Measurements from ENCODE around the gene ARHGAP28. TPM values are rescaled to one million over a fixed set of nuclear protein-coding genes. Genes with fewer than 3 reads are reported as not detected.
"Not testable (repeated sequence)": the region's sequence is repeated elsewhere in the genome, so short reads cannot be mapped to it uniquely, and the experiment has no call there.

Gene ARHGAP28
- total RNA-seq, 2 experiments from 2014 or later = not detected

DNA sequence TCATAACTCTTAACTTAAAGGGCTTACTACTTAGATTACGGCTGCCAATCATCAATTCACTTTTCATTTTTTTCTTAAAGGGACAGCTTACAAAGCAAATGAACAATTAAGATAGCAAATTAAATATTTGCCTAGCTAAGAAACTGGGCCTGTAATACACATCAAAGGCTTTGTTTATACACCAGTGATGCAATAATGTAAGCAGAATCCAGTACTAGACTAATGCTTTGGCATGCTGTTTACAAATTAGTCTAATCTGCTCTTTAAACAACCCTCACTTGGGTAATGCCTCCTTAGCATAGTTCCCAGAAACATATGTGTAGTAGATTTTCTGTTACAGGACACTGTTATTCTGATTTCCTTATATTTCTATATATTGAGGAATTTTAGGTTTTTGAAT is 105.8 kb downstream of the ARHGAP28 start:
- Mint-ChIP-seq H3K36me3 (ENCODE audit: low read depth) (no peaks in the 10 kb centered on the region), H3K4me3 (no peak overlapping the region), H3K27me3 (peaks cover 3% of the 10 kb centered on the region), H3K9me3 (peaks cover 9% of the 10 kb centered on the region), H3K27ac (no peak overlapping the region), H3K4me1 (ENCODE audit: low read depth) (no peaks in the 10 kb centered on the region)
- POLR2A ChIA-PET = no interaction called here
- no peak for ATAC-seq
- DNase-seq = no peak
- TF ChIP-seq CTCF (IDR thresholded peaks at IDR 0.05) = no peak
- intact Hi-C loops (cut with micrococcal nuclease) = no loop called here
- CTCF ChIA-PET = no interaction called here

DNA sequence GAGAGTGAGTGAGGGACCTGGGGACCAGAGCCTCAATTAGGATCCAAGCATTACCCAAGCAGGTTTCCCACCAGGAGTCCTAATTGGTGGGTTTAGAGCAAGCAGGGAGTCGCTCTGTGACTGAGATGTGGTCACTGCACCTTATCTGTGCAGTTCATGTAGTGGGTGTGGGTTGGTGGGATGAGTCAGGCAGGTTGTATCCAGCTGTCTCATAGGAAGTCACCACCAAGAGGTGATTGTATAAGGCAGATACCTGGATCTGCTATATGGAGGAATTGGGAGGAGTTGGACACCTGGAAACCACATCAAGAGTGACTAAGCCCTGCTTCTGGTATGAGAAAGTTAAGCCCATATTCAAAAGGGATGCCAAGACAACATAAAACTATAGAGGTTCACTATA is 106.8 kb downstream of the ARHGAP28 start:
- TF ChIP-seq CTCF (IDR thresholded peaks at IDR 0.05) = no peak
- POLR2A ChIA-PET = no interaction called here
- no peak for ATAC-seq
- intact Hi-C loops (cut with micrococcal nuclease) = no loop called here
- DNase-seq = no peak
- Mint-ChIP-seq H3K27me3 (peaks cover 3% of the 10 kb centered on the region), H3K9me3 (peaks cover 9% of the 10 kb centered on the region), H3K4me1 (ENCODE audit: low read depth) (no peaks in the 10 kb centered on the region), H3K36me3 (ENCODE audit: low read depth) (no peaks in the 10 kb centered on the region), H3K27ac (no peak overlapping the region), H3K4me3 (no peak overlapping the region)
- CTCF ChIA-PET = no interaction called here

- Mint-ChIP-seq H3K4me3 (no peak overlapping the region), H3K27ac (no peak overlapping the region)
- POLR2A ChIA-PET = no interaction called here
These were observed 108.4 kb downstream of the ARHGAP28 start for GRCh38 chr18:6837904-6838303.

DNA sequence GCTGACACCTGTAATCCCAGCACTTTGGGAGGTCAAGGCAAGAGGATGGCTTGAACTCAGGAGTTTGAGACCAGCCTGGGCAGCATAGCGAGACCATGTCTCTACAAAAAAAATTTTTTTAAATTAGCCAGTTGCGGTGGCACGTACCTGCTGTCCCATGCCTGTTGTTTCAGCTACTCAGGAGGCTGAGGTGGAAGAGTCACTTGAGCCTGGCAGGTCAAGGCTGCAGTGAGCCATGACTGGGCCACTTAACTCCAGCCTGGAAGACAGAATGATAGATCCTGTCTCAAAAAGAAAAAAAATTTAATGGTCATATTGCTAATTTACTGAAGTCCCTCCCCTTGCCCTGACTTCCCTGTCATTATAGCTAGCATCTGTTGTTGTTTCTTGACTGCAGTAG is 112.6 kb downstream of the ARHGAP28 start:
- Mint-ChIP-seq H3K9me3 (peaks cover 4% of the 10 kb centered on the region), H3K27me3 (peaks cover 2% of the 10 kb centered on the region), H3K4me1 (ENCODE audit: low read depth) (no peaks in the 10 kb centered on the region), H3K36me3 (ENCODE audit: low read depth) (no peaks in the 10 kb centered on the region), H3K27ac (no peak overlapping the region), H3K4me3 (no peak overlapping the region)
- TF ChIP-seq CTCF (IDR thresholded peaks at IDR 0.05) = no peak
- CTCF ChIA-PET = no interaction called here
- ATAC-seq (no peak), DNase-seq (no peak)
- POLR2A ChIA-PET = no interaction called here
- intact Hi-C loops (cut with micrococcal nuclease) = no loop called here

More at GRCh38 chr18:6837904-6838303, 108.4 kb downstream of the ARHGAP28 start:
- intact Hi-C loops (cut with micrococcal nuclease) = no loop called here
- no peak for TF ChIP-seq CTCF (IDR thresholded peaks at IDR 0.05)
- CTCF ChIA-PET = no interaction called here
- Mint-ChIP-seq H3K27me3 (peaks cover 3% of the 10 kb centered on the region), H3K4me1 (ENCODE audit: low read depth) (no peaks in the 10 kb centered on the region), H3K9me3 (peaks cover 6% of the 10 kb centered on the region), H3K36me3 (ENCODE audit: low read depth) (no peaks in the 10 kb centered on the region)
- ATAC-seq (no peak), DNase-seq (no peak)

- Mint-ChIP-seq H3K27me3 (peaks cover 2% of the 10 kb centered on the region), H3K36me3 (ENCODE audit: low read depth) (no peaks in the 10 kb centered on the region), H3K4me3 (no peak overlapping the region), H3K27ac (no peak overlapping the region), H3K4me1 (ENCODE audit: low read depth) (no peaks in the 10 kb centered on the region), H3K9me3 (peaks cover 4% of the 10 kb centered on the region)
- CTCF ChIA-PET = no interaction called here
- intact Hi-C loops (cut with micrococcal nuclease) = no loop called here
- DNase-seq (no peak), ATAC-seq (no peak)
- POLR2A ChIA-PET = no interaction called here
- TF ChIP-seq CTCF (IDR thresholded peaks at IDR 0.05) = no peak
These were observed 113.8 kb downstream of the ARHGAP28 start for GRCh38 chr18:6843308-6843707.

DNA sequence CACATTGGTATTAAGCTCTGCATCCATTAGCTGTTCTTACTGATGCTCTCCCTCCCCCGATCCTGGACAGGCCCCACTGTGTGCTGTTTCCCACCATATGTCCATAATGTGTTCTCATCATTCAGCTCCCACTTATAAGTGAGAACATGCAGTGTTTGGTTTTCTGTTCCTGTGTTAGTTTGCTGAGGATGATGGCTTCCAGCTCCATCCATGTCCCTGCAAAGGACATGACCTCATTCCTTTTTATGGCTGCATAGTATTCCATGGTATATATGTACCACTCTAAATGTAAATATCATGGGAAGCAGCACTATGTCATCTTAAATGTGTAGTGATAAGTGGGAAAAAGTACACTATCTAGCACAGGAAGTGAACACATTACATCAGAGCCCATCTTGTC is 116.0 kb downstream of the ARHGAP28 start:
- H3K27me3 Mint-ChIP-seq; H3K36me3 Mint-ChIP-seq (ENCODE audit: low read depth); CTCF ChIA-PET; H3K27ac Mint-ChIP-seq; H3K4me3 Mint-ChIP-seq; intact Hi-C loops (cut with micrococcal nuclease); H3K9me3 Mint-ChIP-seq; DNase-seq; POLR2A ChIA-PET; ATAC-seq; H3K4me1 Mint-ChIP-seq (ENCODE audit: low read depth): not testable (repeated sequence)
